PC-3 (cell line): ENCODE data around the gene RGL3.

Experiments used
- EZH2 ChIP-seq: fragments of 300-600 bp; sonication (generic); IDR thresholded peaks from one replicate; pipeline ENCODE4 v1.6.1; 2017; ENCODE audit warnings: antibody characterized with exemption, mild to moderate bottlenecking, low read length; ENCODE audit not compliant: unreplicated experiment
- TF ChIP-seq, protein P1 (sequence below): fragments of 300-600 bp; sonication (generic); conservative IDR thresholded peaks from 2 replicates; pipeline ENCODE4 v1.5.1; 2017; ENCODE audit warnings: antibody characterized with exemption, low read depth, mild to moderate bottlenecking, low read length

DNA sequence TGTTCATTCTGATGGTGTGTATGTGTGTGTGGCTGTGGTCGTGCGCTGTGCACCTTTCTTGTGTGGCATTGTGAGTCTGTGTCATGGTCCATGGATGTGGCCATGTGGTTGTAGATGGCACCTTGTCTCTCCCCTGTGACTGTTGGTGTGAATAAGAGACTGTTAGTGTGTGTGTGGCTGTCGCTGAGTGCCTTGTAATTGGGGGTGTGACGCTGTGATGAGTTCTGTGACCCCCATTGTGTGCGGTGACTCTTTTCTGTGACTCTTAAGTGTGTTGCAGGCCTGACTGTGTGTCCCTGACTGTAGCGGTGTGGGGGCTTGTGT is 63.1 kb downstream of the RGL3 start:
- no peak for TF ChIP-seq EZH2
- TF ChIP-seq, protein P1, sequence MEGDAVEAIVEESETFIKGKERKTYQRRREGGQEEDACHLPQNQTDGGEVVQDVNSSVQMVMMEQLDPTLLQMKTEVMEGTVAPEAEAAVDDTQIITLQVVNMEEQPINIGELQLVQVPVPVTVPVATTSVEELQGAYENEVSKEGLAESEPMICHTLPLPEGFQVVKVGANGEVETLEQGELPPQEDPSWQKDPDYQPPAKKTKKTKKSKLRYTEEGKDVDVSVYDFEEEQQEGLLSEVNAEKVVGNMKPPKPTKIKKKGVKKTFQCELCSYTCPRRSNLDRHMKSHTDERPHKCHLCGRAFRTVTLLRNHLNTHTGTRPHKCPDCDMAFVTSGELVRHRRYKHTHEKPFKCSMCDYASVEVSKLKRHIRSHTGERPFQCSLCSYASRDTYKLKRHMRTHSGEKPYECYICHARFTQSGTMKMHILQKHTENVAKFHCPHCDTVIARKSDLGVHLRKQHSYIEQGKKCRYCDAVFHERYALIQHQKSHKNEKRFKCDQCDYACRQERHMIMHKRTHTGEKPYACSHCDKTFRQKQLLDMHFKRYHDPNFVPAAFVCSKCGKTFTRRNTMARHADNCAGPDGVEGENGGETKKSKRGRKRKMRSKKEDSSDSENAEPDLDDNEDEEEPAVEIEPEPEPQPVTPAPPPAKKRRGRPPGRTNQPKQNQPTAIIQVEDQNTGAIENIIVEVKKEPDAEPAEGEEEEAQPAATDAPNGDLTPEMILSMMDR = no peak
